Measurements from ENCODE around the gene FBXO31. TPM values are rescaled to one million over a fixed set of nuclear protein-coding genes. Genes with fewer than 3 reads are reported as not detected.
A peak's percentile ranks its signal among the peaks of the same experiment; 100 is the strongest.

Gene FBXO31
- total and polyA plus RNA-seq, 2 of the 13 experiments (the other 11 are each of a cell fraction or from before 2014, with no cell fraction given), result 92.4 to 101 TPM

DNA sequence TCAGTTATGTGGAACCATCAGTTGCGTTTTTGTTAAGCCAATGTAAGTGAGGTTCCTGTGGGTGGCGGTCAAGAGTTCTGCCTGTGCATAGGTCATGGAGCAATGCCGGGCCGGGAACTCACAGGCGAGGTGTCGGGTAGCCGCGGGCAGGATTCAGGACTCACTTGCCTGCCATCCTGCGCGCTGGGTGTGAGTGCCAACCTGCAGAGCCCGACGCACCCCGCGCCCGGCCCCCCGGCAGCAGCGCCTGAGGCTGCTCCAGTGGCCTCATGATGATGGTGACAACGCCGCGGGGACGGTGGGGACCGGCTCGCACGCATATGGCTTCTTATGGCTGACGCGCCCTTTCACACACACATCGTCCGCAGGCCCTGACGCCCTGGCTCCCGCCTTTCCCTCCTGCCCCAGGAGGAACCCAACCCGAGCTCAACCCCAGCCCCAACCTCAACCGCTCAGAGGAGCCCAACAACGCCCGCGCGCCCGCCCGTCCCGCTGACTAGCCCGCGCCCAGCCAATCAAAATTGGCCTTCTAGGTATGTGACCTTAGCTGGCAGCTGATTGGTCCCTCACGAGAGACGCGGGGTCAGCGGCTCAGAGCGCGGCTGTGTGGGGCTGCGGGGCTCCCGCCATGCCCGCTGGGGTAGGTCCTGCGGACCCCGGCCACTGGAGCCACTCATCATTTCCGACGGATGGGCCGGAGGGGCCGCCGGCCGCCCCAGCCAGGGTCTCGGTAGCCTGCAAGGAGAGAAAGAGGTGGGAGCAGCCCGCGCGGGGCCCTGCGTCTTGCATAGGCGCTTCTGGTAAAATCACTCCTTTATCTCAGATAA, 66.4 kb downstream of the FBXO31 start, which contains the start of gene C16orf95 (continued):
- TF ChIP-seq, protein P1, sequence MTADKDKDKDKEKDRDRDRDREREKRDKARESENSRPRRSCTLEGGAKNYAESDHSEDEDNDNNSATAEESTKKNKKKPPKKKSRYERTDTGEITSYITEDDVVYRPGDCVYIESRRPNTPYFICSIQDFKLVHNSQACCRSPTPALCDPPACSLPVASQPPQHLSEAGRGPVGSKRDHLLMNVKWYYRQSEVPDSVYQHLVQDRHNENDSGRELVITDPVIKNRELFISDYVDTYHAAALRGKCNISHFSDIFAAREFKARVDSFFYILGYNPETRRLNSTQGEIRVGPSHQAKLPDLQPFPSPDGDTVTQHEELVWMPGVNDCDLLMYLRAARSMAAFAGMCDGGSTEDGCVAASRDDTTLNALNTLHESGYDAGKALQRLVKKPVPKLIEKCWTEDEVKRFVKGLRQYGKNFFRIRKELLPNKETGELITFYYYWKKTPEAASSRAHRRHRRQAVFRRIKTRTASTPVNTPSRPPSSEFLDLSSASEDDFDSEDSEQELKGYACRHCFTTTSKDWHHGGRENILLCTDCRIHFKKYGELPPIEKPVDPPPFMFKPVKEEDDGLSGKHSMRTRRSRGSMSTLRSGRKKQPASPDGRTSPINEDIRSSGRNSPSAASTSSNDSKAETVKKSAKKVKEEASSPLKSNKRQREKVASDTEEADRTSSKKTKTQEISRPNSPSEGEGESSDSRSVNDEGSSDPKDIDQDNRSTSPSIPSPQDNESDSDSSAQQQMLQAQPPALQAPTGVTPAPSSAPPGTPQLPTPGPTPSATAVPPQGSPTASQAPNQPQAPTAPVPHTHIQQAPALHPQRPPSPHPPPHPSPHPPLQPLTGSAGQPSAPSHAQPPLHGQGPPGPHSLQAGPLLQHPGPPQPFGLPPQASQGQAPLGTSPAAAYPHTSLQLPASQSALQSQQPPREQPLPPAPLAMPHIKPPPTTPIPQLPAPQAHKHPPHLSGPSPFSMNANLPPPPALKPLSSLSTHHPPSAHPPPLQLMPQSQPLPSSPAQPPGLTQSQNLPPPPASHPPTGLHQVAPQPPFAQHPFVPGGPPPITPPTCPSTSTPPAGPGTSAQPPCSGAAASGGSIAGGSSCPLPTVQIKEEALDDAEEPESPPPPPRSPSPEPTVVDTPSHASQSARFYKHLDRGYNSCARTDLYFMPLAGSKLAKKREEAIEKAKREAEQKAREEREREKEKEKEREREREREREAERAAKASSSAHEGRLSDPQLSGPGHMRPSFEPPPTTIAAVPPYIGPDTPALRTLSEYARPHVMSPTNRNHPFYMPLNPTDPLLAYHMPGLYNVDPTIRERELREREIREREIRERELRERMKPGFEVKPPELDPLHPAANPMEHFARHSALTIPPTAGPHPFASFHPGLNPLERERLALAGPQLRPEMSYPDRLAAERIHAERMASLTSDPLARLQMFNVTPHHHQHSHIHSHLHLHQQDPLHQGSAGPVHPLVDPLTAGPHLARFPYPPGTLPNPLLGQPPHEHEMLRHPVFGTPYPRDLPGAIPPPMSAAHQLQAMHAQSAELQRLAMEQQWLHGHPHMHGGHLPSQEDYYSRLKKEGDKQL (CRISPR knock-in tag; IDR thresholded peaks at IDR 0.05; ENCODE audit: low read depth), result peak; percentile 43; the same call in 1 of the 2 replicates
- TF ChIP-seq ZSCAN22 (CRISPR knock-in tag; IDR thresholded peaks at IDR 0.05) (no peak), MTF2 (CRISPR knock-in tag; IDR thresholded peaks at IDR 0.05; ENCODE audit: borderline replicate concordance) (no peak), MEF2D (CRISPR knock-in tag; IDR thresholded peaks at IDR 0.05) (peak; percentile 85; the same call in 1 of the 2 replicates), SIN3A (IDR thresholded peaks at IDR 0.05; ENCODE audit: borderline replicate concordance, low read depth, low read length) (peak; percentile 75; the same call in 1 of the 2 replicates), YEATS4 (CRISPR knock-in tag; IDR thresholded peaks at IDR 0.05; ENCODE audit: borderline replicate concordance) (peak; percentile 95), ZNF619 (CRISPR knock-in tag; IDR thresholded peaks at IDR 0.05) (peak; percentile 83), SALL1 (CRISPR knock-in tag; IDR thresholded peaks at IDR 0.05) (peak; percentile 78; the same call in 1 of the 2 replicates), ZFP82 (CRISPR knock-in tag; IDR thresholded peaks at IDR 0.05; ENCODE audit: borderline replicate concordance) (peak; percentile 96), POLR2AphosphoS2 (IDR thresholded peaks at IDR 0.05; ENCODE audit: low read depth, low read length) (peak; percentile 52; the same call in 1 of the 2 replicates), ZNF777 (CRISPR knock-in tag; IDR thresholded peaks at IDR 0.05) (no peak; the same call in none of the 2 replicates), ZNF484 (CRISPR knock-in tag; IDR thresholded peaks at IDR 0.05; ENCODE audit: borderline replicate concordance, low read depth) (no peak), FOXC1 (CRISPR knock-in tag; IDR thresholded peaks at IDR 0.05; ENCODE audit: borderline replicate concordance) (peak; percentile 63; the same call in 1 of the 2 replicates), ZNF558 (CRISPR knock-in tag; IDR thresholded peaks at IDR 0.05; ENCODE audit: borderline replicate concordance) (no peak)
- TF ChIP-seq, protein P2, sequence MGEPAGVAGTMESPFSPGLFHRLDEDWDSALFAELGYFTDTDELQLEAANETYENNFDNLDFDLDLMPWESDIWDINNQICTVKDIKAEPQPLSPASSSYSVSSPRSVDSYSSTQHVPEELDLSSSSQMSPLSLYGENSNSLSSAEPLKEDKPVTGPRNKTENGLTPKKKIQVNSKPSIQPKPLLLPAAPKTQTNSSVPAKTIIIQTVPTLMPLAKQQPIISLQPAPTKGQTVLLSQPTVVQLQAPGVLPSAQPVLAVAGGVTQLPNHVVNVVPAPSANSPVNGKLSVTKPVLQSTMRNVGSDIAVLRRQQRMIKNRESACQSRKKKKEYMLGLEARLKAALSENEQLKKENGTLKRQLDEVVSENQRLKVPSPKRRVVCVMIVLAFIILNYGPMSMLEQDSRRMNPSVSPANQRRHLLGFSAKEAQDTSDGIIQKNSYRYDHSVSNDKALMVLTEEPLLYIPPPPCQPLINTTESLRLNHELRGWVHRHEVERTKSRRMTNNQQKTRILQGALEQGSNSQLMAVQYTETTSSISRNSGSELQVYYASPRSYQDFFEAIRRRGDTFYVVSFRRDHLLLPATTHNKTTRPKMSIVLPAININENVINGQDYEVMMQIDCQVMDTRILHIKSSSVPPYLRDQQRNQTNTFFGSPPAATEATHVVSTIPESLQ (CRISPR knock-in tag; conservative IDR thresholded peaks at IDR 0.05), result 0 out of 2 replicates have a peak, but pooled peaks have one; percentile 89
- TF ChIP-seq, protein P3, sequence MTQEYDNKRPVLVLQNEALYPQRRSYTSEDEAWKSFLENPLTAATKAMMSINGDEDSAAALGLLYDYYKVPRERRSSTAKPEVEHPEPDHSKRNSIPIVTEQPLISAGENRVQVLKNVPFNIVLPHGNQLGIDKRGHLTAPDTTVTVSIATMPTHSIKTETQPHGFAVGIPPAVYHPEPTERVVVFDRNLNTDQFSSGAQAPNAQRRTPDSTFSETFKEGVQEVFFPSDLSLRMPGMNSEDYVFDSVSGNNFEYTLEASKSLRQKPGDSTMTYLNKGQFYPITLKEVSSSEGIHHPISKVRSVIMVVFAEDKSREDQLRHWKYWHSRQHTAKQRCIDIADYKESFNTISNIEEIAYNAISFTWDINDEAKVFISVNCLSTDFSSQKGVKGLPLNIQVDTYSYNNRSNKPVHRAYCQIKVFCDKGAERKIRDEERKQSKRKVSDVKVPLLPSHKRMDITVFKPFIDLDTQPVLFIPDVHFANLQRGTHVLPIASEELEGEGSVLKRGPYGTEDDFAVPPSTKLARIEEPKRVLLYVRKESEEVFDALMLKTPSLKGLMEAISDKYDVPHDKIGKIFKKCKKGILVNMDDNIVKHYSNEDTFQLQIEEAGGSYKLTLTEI (CRISPR knock-in tag; conservative IDR thresholded peaks at IDR 0.05), result no peak

Measured in HepG2 (cell line).